Dermis microvascular lymphatic vessel endothelial cell (primary cell): ENCODE results near the gene FCRLA. TPM values are rescaled to one million over a fixed set of nuclear protein-coding genes. Genes with fewer than 3 reads are reported as not detected.
"Not testable (repeated sequence)": the region's sequence is repeated elsewhere in the genome, so short reads cannot be mapped to it uniquely, and the experiment has no call there.

Experiments used
- DNase-seq, 2 donors: peaks; one replicate each; pipeline versions ENCODE4 v3.0.0 to v3.0.0-alpha.2; 2010; ENCODE audit warnings: low read depth in 2 of 2
- total RNA-seq: library from RNA; depleted of rRNA; stranded (reverse); fragments of >200 nt; gene quantifications from 2 replicates; pipeline ENCODE4 v1.2.1, GENCODE V29; 2014

FCRLA gene
- total RNA-seq, 1 donor from 2014 or later, result not detected

DNA sequence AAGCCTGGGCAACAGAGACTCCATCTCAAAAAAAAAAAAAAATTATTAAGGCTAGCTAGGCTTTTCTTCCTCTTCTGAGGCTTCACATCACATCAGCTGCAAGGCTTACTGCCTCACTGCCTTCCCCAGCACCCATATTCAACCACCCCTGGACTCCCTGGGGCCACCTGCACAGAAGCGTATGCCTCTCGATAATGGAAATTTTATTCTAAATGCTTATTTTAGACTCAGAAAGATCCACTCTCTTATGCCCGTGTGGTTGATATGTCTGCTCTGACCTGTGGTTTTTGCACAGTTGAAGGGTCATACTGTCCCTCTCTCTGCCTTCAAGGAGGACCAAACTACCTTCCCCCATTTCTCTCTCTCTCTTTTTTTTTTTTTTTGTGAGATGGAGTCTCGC is 1.5 kb upstream of the FCRLA start:
- DNase-seq, result no peak

DNA sequence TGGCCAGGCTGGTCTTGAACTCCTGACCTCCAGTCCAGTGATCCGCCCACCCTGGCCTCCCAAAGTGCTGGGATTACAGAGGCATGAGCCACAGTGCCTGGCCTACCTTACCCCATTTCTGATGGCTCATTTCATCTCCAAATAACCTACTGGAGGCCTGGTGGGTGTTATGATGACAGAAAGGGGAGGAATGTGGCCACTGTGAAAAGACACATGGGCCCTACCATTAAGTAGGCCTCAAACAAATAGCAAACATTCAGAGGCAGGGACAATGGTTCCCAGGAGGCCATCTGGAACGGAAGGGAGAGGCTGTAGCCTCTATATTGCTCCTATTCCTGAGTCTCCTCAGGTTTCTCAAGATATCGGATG is 932 bp upstream of the FCRLA start:
- no peak for DNase-seq

DNA sequence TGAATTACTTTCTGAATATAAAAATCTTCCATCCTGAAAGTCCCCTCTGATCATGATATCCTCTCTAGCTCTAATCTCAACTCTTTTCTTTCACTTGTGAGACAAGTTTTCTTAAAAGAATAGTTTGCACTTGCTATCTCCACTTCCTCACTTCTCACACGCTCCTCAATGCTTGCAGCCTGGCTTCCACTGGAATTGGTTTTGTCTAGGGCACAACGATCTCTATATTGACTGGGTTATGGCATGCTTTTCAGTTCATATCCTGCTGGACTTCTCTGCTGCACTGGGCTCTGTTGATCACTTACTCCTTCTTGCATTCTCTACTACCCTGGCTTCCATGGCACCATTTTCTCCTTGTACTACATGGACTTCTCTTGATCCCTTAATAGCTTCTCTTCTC is 474 bp downstream of the FCRLA start:
- DNase-seq, result no peak

DNA sequence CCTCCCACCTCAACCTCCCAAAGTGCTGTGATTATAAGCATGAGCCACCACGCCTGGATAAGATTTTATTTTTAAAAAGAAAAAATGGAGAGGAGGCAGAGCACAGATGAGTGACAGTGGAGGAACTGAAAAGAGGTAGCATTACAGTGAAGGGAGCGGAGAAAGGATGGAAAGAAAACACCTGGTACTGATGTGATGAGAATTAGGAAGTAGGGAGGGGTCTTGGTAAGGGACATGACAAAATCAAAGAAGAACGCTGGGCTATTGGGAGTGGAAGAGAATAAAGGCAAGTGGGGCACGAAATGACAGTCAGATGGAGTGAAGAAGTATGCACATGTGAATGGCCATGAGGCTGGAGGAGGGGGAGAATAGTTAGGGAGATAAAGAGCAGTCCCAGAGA is 2.3 kb downstream of the FCRLA start:
- no peak for DNase-seq

DNA sequence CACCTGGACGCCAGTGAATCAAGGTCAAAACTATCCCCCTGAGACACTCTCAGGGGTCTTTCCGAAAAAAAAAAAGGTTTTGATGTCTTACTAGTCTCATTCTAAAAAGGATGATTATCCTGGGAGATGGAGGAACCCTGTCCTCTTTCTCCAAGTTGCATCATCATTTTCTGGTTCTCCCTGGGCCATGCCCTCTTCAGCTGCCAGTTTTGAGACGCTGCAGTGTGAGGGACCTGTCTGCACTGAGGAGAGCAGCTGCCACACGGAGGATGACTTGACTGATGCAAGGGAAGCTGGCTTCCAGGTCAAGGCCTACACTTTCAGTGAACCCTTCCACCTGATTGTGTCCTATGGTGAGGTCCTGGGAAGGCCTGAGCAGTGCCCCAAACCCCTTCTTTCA is 3.5 kb downstream of the FCRLA start:
- no peak for DNase-seq

DNA sequence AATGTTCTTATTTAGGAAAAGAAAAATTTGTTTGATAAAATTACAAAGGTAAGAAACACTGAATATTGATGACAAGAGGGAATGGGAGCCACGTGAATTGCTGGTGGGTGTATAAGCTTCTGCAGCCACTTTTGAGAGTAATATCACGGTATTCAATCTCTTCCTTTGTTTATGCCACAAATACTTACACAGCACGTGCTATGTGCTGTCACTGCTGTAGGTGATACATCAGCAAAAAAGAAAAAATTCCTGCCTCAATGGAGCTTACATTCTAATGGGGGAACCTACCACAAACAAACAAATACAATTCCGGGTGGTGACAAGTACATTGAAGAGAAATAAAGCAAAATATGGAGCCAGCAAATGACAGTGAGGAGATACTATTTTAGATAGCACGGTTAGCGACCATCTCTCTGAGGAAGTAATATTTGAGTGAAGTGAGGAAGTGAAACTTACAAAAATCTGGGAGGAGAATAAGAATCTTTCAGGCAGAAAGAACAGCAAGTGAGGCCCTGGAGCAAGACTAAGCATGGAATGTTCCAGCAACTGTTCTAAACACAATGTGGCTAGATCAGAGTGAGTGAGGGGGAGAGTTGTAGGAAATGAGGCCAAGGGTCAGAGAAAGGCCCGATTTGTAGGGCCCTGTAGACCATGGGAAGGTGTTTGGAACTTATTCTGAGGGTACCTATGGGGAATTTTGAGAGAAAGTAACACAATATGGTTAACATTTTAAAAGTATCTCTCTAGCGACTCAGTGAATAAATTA is 11.7 kb downstream of the FCRLA start:
- no peak for DNase-seq

DNA sequence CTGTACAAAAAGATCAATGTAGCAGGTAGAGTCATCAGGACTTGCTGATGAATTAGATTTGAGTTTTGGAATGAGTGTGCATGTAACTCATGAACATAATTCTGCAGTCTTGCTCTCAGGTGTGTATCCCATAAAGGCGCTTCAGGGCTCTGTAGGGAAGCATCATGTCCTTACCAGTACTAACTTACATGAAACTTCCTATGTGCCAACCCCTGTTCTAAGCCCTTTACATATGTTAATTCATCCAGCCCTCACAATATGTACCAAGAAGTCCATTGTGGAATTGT is 12.2 kb downstream of the FCRLA start:
- DNase-seq, result no peak

DNA sequence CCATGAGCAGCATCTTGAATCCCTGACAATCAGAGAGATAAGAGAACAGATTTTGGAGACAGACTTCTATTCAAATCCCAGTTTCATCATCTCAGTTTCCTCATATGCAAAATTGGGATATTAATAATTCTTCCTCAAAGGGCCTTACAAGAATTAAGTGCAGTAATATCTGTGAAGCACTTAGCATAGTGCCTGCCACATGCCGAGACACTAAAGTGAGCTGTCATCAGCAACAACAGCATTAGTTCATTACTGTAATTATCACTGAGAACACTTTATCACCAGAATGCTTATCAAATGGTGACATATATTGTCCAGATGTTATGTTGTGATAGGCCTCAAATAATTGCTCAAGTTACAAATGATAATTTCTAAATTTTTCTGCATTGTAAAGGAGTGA is 13.4 kb downstream of the FCRLA start:
- no peak for DNase-seq

DNA sequence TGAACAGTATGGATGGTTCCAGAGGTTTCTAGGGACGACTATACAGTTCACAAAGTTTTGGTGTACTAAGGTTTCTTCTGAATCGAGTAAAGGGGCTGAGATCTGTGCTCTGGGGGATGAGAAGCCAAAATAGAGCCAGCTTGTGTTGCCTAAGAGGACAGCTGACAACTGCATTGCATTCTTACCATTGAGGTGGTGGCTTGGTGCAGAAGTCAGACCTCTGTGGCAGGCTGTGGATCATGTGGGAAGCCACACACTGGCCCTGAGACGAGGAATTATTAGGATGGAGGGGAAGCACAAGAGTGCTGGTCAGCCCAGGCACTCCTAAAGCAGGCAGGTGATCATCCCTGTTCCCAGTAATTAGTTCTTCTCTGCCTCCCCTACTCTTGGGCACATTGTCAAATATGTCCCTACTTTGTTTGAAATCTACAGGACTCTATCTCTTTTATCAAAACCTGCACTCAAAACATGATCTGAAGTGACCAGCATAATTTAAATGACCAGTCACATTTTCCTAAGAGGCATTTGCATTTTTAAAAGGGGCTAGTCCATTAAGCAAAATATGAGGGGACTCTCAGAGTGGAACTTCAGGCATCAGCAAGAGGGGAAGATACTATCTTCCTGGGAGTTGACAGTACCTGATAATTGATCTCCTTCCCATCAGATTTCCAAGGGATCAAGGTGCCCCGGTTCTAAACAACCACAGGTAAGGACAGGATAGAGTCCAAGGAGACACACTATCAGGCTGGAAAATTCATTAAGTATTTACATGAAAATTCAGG is 14.1 kb downstream of the FCRLA start, which contains the start of gene FCRLB:
TSS of gene FCRLB (plus strand) at position 589 of the 782 bp plus-strand sequence. CDS start 1,129 bp downstream, outside the sequence.
- no peak for DNase-seq

DNA sequence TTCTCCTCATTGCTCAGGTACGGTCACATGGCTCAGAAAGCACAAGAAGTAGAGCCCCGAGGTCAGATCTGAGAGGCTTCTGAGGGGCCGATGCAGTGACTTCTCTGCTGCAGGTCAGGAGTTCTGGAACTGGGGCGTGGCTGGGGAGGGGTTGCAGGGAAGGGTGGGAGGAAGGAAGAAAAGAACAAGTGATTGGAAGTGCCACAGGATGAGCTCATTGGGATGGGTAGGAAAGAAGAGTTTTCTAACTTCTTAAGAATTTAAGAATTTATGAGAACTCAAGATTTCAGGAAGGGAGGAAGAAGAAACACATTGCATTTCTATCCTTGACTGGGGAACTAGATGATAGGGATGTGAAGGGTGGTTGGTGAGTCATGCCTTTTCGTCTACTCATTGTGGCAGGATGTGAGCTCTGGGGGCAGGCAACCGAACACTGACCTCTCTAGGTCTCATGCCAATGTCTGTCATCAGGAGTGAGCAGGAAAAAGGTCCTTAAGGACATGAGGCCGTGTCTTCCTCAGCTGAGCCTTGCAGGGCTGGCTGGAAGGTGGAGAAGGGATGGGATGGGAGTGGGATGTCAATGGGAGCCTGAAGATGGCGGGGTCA is 14.8 kb downstream of the FCRLA start:
- peak in 1 of 2 donors; percentile 31 for DNase-seq

DNA sequence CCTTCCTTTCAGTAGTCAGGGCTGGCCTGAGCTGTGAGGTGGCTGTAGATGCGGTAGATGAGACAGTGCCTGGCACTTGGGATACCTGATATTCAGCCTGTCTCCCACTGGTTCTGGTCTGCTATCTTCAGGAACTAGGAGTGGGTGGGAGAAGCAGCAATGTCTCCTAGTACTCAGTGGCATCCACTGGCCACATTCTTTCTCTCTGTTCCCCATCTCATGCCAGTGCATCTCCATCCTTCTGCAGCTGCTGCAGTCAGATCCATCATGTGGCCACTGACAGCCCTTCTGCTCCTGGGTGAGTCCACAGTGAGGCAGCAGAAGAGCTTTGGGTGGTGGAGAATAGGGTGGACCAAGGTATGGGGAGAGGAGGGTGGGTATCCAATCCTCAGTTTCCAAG is 15.4 kb downstream of the FCRLA start:
- DNase-seq, result no peak

DNA sequence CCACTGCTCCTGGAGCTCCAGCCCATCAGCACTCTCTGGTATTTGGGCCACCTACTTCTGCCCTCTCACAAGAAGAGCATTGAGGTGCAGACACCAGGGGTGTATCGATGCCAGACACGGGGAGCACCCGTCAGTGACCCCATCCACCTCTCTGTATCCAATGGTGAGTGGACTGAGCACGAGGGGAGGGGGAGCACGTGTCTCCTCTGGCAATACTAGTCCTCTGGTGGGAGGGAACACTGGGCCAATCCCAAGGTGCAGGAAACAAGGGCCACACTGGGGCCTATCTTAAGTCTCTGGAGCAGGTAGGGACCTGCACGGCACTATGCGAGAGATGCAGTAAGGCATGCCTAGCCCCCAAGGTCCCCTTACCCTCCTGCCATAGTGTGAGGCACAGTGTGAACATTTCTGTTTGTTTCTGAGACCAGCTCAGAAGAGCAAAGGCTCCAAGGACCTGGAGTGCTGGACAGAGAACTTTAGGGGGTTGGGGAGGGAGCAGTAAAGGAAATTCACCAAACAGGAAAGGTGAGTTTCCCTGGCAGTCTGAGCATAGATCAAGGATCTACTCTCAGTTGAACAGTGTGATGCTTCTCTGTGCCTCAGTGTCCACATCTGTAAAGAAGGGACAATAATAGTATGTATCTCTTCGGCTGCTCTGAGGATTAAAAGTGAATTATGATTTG is 16.6 kb downstream of the FCRLA start:
- no peak for DNase-seq

DNA sequence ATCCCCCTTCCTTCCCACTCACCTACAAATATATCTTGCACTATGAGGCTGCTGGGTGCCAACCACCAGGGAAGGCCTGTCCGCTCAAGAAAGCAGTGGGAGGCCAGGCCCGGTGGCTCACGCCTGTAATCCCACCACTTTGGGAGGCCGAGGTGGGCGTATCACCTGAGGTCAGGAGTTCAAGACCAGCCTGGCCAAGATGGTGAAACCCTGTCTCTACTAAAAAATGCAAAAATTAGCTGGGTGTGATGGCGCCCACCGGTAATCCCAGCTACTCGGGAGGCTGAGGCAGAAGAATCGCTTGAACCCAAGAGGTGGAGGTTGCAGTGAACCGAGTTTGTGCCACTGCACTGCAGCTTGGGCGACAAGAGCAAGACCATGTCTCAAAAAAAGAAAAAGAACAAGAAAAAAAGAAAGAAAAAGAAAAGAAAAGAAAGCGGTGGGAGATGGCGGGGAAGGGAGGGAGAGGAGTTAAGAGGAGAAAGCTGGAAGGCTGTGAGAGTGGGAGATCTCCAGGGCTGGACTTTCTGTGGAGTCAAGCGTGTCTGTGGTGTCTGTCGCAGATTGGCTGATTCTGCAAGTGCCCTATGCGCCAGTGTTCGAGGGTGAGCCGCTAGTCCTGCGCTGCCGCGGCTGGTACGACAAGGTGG is 18.4 kb downstream of the FCRLA start:
- not testable (repeated sequence) for DNase-seq

DNA sequence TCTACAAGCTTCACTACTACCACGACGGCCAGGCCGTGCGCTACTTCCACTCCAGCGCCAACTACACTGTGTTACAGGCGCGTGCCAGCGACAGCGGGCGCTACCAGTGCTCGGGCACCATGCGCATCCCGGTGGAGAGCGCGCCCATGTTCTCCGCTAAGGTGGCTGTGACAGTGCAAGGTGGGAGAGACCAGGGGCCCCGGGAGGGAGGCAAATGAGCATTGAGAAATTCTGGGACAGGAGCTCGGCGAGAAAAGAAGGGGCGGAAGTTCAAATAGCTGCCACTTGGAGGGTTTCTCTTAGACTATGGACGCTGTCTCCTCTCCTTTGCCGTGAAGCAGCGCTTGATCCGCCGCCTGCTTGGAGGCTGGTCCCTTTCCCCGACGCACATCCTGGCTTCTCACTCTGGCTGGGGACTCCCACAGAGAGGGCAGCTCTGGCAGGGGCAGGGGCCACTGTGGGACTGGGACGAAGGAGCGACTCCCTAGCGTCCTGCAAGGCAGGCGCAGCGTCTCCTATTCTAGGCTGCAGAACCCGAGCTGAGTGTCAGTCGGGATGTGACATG is 19.0 kb downstream of the FCRLA start:
- DNase-seq, result peak in 1 of 2 donors; percentile 43

DNA sequence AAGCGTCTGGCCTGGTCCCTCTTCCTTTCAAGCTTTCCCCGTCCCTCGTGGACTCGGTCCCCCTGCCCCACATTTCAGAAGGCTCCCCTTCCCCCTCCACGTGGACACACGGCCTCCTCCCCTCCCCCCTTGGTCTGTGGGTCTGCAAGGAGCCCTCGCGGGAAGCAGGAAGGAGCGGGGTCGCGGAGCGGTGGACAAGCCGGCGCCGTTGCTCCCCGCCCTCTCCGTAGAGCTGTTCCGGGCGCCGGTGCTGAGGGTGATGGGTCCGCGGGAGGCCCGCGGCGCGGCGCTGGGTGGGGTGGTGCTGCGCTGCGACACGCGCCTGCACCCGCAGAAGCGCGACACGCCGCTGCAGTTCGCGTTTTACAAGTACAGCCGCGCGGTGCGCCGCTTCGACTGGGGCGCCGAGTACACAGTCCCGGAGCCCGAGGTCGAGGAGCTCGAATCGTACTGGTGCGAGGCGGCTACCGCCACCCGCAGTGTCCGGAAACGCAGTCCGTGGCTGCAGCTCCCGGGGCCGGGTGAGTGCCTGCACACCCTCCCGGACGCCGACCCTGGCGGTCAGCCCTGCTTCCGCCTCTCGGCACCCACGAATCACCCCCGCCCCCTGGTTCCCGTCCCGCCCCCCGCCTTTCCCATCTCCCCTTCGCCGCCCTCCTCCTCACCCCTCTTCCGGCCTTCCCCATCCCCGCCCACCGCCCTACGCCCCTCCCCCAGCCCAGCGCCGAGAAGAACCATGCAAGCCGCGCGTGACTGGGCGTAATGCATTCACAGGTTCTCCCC is 19.6 kb downstream of the FCRLA start:
- DNase-seq, result peak in 1 of 2 donors; percentile 58

DNA sequence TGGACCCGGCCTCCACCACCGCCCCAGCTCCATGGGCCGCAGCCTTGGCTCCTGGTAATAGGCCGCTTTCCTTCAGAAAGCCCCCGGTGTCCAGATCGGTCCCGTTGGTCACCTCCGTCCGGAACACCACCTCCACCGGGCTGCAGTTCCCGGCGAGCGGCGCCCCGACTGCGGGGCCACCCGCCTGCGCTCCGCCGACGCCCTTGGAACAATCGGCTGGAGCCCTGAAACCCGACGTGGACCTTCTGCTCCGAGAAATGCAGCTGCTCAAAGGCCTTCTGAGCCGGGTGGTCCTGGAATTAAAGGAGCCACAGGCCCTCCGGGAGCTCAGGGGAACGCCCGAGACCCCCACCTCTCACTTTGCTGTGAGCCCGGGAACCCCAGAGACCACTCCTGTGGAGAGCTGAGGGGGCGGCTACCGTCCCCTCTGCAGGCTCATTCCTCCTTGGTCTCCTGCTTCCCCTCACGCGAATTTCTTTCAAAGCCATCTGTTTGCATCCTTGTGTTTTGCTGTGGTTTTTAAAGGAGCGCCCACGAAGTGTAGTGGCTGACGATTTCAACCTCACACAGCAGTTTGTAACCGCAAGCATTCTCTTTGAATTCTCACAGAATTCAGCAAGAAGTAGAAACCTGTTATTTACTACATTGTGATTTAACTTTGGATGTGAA is 20.4 kb downstream of the FCRLA start:
- DNase-seq, result no peak

DNA sequence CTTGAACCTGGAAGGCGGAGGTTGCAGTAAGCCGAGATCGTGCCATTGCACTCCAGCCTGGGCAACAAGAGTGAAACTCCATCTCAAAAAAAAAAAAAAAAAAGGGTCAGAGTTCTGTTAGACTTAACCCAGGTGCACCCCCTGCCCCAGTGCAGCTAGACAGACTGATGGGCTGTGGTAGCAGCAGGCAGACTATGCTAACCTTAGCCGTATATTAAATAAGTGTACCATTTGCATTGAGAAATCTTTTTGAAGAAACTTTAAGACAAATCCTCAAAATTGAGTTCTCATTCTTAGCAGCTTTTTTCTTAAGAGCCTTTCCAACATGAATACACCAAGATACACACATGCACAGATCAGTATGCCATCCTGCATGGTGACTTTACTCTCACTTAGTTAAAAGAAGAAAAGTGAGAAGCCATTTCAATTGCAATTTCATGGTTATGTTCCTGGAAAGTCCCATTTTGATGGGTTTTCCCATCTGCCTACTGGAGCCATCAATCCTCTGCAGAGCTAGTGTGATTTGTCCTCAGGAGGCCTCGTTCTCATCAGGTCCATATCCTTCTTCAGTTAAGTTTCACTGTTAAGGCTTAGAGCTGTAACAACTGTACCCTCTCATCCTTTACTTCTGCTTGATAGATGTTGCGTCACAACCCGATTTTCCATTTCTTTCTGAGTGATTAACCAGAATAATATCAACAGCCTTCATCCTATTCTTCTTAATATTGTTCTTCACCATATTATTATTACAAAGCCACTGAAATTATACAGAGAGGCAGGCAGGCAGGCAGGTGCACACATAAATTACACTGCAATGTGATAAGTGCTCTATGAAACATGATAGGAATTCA is 21.6 kb downstream of the FCRLA start:
- no peak for DNase-seq

DNA sequence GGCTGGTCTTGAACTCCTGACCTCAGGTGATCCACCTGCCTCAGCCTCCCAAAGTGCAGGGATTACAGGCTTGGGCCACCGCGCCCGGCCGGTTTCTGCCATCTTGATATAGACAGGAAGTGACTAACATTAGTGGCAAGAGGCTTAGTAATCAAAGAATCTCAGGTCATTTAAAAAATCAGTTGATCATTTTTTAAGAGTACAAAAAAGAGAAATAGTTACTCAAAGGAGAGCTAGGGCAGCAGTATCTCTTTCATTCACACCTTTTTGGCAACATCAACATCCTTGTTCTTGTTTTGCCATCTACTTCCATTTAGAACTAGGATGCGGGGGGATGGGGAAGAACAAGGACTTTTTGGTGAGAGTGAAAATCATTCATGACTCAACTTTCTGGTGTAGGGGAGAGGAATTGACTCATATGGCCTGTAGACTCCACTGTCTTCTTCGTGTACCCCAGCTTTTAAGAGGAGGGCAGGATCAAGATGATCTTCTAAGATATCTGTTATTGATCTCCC is 23.1 kb downstream of the FCRLA start:
- DNase-seq, result peak in 1 of 2 donors; percentile 59

DNA sequence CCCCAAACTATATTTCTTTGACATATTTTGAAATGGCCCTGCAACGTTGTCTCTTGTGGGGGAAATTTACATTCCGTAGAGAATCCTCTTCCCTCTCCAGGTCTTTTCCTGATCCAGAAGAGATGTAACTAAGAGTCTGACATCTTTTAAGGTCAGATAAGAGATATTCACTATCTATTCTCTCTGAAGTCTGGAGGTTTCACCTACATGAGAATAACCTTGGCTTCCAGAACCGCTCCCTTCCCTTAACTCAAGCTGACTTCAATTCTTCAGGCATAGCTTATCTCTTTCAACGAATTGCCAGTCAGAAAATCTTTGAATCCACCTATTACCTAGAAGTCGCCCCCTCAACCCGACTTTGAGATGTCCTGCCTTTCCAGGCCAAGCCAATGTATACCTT is 24.2 kb downstream of the FCRLA start:
- no peak for DNase-seq
